ENCODE results near the gene EFCC1. TPM values are rescaled to one million over a fixed set of nuclear protein-coding genes. Genes with fewer than 3 reads are reported as not detected.

Gene EFCC1
- total and polyA plus RNA-seq, 9 donors = 0.61 to 2.0 (median 0.79) TPM

DNA sequence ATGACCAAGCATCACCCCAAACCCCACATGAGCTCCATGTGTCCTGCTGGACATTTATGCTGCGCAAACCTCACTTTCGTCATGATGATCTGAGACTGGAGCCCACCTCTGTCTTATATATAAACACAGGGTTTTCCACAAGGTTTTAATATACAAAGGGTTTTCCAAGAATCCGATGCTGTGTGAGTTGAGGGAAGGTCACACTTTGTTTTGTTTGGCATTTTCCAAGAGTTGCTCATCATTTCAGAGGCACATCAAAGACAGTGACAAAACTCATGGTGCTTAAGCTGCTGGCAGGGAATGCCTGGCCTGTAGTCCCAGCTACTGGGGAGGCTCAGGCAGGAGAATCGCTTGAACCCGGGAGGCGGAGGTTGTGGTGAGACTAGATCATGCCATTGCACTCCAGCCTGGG, 20.0 kb downstream of the EFCC1 start:
- Histone ChIP-seq H3K36me3 (ENCODE audit: control insufficient read depth, insufficient read depth, low read length) (no peaks in the 10 kb centered on the region), H3K27ac (ENCODE audit: low read length) (no peak overlapping the region), H3K27me3 (ENCODE audit: control insufficient read depth, insufficient read depth, low read length) (no peaks in the 10 kb centered on the region), H3K9me3 (replicated peaks; ENCODE audit: control insufficient read depth, low read depth, low read length) (no peaks in the 10 kb centered on the region), H3K4me3 (ENCODE audit: low read length) (no peak overlapping the region), H3K4me1 (ENCODE audit: control insufficient read depth, insufficient read depth, low read length) (peaks cover 55% of the 10 kb centered on the region)
- no peak for DNase-seq
- no CpG with 5 or more reads among the region's 6 CpGs for WGBS (ENCODE audit: insufficient coverage)

DNA sequence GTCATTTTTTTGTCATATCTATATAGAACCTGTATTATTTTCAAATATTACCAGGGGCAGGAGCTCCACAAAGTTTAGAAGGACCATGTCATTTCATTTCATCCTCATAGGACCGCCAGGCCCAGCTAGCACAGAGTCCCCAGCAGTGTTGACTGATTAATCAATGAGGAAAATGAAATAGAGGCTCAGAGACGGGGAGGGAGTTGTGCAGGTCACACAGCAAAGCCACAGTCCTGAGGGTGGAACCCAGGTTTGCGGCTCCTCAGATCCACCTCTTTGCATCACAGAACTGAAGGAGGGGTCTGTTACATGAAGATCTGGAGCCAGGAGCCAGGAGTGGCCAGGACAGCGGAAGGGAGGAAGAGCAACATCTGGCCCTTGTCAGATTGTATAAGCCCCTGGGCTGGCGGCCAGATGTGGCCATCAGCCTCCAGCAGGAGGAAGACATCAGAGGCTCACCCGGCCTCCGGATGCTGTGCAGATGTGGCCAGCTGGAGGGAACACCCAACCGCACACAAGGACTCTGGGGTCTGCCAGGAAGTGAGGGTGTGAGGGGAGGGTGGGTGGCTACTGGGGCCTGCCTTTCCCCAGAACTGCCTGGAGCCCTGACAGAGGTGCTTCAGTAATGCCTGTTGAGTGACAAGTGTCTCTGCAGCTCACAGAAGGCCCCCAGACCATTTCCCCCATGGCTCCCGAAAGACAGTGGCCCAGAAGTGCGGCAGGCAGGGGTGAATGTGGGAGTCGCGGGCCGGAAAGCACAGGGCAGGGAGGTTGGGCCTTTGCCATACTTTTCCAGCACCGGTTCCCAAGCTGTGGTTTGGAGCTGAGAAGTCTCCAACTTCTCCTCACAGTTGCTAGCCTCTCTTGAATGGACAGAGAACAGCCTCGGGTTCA, 21.3 kb downstream of the EFCC1 start:
- peak; percentile 89 for DNase-seq
- Histone ChIP-seq H3K27ac (ENCODE audit: low read length) (peak overlapping the region; percentile 29), H3K27me3 (ENCODE audit: control insufficient read depth, insufficient read depth, low read length) (no peaks in the 10 kb centered on the region), H3K36me3 (ENCODE audit: control insufficient read depth, insufficient read depth, low read length) (no peaks in the 10 kb centered on the region), H3K4me1 (ENCODE audit: control insufficient read depth, insufficient read depth, low read length) (peaks cover 53% of the 10 kb centered on the region), H3K4me3 (ENCODE audit: low read length) (no peak overlapping the region), H3K9me3 (replicated peaks; ENCODE audit: control insufficient read depth, low read depth, low read length) (no peaks in the 10 kb centered on the region)
- WGBS (ENCODE audit: insufficient coverage) = 28% methylated on average over 11 of the region's 15 CpGs

DNA sequence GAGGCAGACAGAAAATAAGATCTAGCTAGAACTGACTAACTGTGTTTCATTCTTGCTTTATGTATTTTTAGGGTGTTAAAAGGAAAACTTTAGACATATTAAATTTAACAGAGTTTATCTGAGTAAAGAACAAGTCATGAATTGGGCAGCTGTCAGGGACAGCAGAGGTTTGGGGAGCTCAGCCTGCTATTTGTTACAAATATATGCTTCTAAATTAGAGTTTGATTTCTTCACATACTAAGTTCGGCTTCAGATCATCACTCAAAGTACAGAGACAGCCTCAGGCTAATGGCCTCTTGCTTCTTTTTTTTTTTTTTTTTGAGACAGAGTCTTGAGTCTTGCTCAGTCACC, 21.9 kb downstream of the EFCC1 start:
- no peaks in the 10 kb centered on the region for H3K36me3 ChIP-seq (ENCODE audit: control insufficient read depth, insufficient read depth, low read length)
- H3K4me3 ChIP-seq (ENCODE audit: low read length) = no peak overlapping the region
- peaks cover 48% of the 10 kb centered on the region for H3K4me1 ChIP-seq (ENCODE audit: control insufficient read depth, insufficient read depth, low read length)
- H3K27ac ChIP-seq (ENCODE audit: low read length) = peak overlapping the region; percentile 29
- WGBS (ENCODE audit: insufficient coverage) = no CpG with 5 or more reads among the region's 1 CpG
- DNase-seq = no peak
- no peaks in the 10 kb centered on the region for H3K27me3 ChIP-seq (ENCODE audit: control insufficient read depth, insufficient read depth, low read length)
- no peaks in the 10 kb centered on the region for H3K9me3 ChIP-seq (replicated peaks; ENCODE audit: control insufficient read depth, low read depth, low read length)

DNA sequence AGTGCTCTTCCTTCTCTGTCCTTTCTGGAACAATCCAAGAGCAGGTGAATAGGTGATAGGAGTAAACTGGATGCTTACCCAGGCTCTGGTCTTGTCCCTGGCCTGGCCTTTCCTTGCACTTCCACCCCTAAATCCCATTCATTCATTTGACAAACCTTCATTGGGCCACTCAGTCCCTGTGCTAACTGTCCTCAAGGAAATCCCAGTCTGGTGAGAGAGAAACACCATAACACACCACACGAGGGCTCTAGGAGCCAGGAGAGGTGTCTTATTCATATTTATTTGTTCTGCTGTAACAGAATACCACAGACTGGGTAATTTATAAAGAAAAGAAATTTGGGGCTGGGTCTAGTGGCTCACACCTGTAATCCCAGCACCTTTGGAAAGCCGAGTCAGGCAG, 22.8 kb downstream of the EFCC1 start:
- no CpG with 5 or more reads among the region's 2 CpGs for WGBS (ENCODE audit: insufficient coverage)
- Histone ChIP-seq H3K9me3 (replicated peaks; ENCODE audit: control insufficient read depth, low read depth, low read length) (no peaks in the 10 kb centered on the region), H3K27ac (ENCODE audit: low read length) (no peak overlapping the region), H3K4me3 (ENCODE audit: low read length) (no peak overlapping the region), H3K36me3 (ENCODE audit: control insufficient read depth, insufficient read depth, low read length) (no peaks in the 10 kb centered on the region), H3K4me1 (ENCODE audit: control insufficient read depth, insufficient read depth, low read length) (peaks cover 47% of the 10 kb centered on the region), H3K27me3 (ENCODE audit: control insufficient read depth, insufficient read depth, low read length) (no peaks in the 10 kb centered on the region)
- DNase-seq = no peak

DNA sequence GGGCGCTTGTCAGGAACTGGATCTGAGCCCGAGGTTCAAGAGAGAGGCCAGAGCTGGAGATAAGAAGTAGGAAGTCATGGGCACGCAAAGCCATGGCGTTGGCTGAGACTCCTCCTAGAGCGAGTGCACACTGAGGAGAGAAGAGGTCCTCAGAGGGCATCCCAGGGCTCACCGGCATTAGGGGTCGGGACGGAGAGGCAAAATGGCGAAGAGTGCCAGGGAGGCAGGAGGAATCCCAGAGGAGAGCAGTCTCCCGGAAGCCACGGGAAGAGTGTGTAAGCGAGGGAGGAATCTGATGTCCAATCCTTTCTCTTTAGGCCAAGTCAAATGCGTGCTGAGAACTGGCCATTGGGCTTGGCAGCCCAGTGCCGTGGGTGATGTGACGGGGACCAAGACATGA, 24.0 kb downstream of the EFCC1 start:
- peak overlapping the region; percentile 15 for H3K27ac ChIP-seq (ENCODE audit: low read length)
- H3K4me3 ChIP-seq (ENCODE audit: low read length) = no peak overlapping the region
- peaks cover under 1% of the 10 kb centered on the region for H3K9me3 ChIP-seq (replicated peaks; ENCODE audit: control insufficient read depth, low read depth, low read length)
- DNase-seq = no peak
- no peaks in the 10 kb centered on the region for H3K36me3 ChIP-seq (ENCODE audit: control insufficient read depth, insufficient read depth, low read length)
- peaks cover 47% of the 10 kb centered on the region for H3K4me1 ChIP-seq (ENCODE audit: control insufficient read depth, insufficient read depth, low read length)
- no peaks in the 10 kb centered on the region for H3K27me3 ChIP-seq (ENCODE audit: control insufficient read depth, insufficient read depth, low read length)
- WGBS (ENCODE audit: insufficient coverage) = 93% methylated on average over 15 of the region's 15 CpGs

DNA sequence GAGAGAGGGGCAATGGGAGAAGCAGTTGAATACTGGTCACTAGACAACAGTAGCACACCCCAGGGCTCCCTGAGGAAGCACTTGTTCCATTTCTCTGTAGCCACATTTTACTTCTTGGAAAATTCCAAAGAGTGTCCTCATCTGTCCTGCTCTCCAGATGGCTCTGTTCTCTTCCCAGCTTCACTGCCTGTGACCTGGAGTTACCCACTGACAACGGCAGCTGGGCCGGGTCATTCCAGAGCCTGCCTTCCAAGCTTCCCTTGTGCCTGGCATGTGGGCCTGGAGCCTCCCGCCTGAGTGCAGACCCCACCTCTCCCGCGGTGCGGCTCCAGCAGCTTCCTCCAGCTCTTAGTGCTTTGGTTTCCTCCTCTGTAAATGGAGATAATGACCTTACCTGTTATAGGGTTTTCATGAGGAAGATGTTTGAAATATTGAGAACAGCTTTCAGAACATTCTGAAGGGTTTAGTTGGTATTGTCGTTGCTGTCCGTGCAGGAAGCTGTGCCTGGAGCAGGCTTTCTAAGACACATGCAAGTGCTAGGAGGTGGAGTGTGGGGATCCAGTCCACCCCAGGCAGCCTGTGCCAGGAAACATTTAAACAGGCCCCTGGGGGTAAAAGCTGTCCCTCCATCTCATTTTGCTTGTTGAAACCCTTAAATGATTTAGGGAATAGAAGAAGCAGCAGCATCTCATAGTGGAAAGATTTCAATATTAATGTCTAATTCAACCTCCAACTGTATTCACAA, 24.8 kb downstream of the EFCC1 start:
- Histone ChIP-seq H3K4me1 (ENCODE audit: control insufficient read depth, insufficient read depth, low read length) (peaks cover 44% of the 10 kb centered on the region), H3K36me3 (ENCODE audit: control insufficient read depth, insufficient read depth, low read length) (no peaks in the 10 kb centered on the region), H3K4me3 (ENCODE audit: low read length) (no peak overlapping the region), H3K9me3 (replicated peaks; ENCODE audit: control insufficient read depth, low read depth, low read length) (peaks cover 4% of the 10 kb centered on the region), H3K27ac (ENCODE audit: low read length) (peak overlapping the region; percentile 47), H3K27me3 (ENCODE audit: control insufficient read depth, insufficient read depth, low read length) (no peaks in the 10 kb centered on the region)
- 43% methylated on average over 4 of the region's 8 CpGs for WGBS (ENCODE audit: insufficient coverage)
- peak; percentile 79 for DNase-seq

DNA sequence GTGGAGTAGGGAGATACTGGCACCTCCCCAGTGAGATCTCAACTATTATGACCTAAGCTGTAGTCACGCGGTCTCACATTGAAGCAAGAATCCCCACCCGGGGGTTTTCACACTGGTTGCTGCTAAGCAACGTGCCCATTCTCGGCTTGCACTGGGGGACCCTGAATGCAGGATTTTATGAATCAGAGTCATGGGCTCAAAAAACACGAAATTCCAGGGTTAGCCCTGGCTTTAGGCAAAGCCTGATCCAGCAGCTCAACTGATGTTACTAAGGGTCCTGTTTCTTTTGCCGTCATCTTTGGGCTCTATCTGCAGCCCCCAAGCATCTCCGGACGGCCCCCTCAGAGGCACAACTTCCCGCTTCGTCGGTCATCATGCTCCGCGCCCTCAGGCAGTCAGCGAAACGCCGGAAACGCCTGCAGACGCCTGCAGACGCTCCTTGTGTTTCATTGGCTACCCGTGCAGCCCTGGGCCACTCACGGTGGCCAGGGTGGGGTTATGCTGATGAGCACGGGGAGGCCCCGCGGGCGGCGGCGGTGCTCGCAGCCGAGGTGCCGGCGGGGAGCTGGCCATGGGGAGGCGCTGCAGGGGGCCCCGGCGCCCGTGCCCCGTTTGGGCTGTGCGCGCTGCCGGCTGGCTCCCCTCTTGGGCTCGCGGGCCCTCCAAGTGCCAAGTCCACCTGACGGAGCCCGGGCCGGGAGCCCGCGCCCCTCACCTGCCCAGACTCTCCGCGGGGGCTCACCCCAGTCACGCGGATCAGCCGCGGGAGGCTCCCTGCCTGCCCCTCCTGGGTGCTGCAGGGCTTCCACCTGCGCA, 25.8 kb downstream of the EFCC1 start:
- H3K36me3 ChIP-seq (ENCODE audit: control insufficient read depth, insufficient read depth, low read length) = no peaks in the 10 kb centered on the region
- peaks cover 4% of the 10 kb centered on the region for H3K9me3 ChIP-seq (replicated peaks; ENCODE audit: control insufficient read depth, low read depth, low read length)
- H3K27ac ChIP-seq (ENCODE audit: low read length) = peak overlapping the region; percentile 55
- no peaks in the 10 kb centered on the region for H3K27me3 ChIP-seq (ENCODE audit: control insufficient read depth, insufficient read depth, low read length)
- WGBS (ENCODE audit: insufficient coverage) = 4% methylated on average over 54 of the region's 54 CpGs
- H3K4me3 ChIP-seq (ENCODE audit: low read length) = peak overlapping the region; percentile 40
- H3K4me1 ChIP-seq (ENCODE audit: control insufficient read depth, insufficient read depth, low read length) = peaks cover 45% of the 10 kb centered on the region
- peak; percentile 95 for DNase-seq

DNA sequence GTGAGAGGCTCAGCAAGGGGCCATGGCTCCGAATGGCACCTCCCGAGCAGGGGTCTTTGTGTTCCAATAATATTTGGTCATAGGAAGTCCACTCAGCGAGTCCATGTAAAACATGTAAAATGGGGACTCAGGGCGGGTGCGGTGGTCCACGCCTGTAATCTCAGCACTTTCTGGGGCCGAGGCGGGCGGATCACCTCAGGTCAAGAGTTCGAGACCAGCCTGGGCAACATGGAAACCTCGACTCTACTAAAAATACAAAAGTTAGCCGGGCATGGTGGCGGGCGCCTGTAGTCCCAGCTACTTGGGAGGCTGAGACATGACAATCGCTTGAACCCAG, 26.4 kb downstream of the EFCC1 start:
- Histone ChIP-seq H3K36me3 (ENCODE audit: control insufficient read depth, insufficient read depth, low read length) (no peaks in the 10 kb centered on the region), H3K4me3 (ENCODE audit: low read length) (peak overlapping the region; percentile 40), H3K4me1 (ENCODE audit: control insufficient read depth, insufficient read depth, low read length) (peaks cover 40% of the 10 kb centered on the region), H3K27me3 (ENCODE audit: control insufficient read depth, insufficient read depth, low read length) (no peaks in the 10 kb centered on the region), H3K27ac (ENCODE audit: low read length) (no peak overlapping the region), H3K9me3 (replicated peaks; ENCODE audit: control insufficient read depth, low read depth, low read length) (peaks cover 4% of the 10 kb centered on the region)
- 70% methylated on average over 9 of the region's 15 CpGs for WGBS (ENCODE audit: insufficient coverage)
- no peak for DNase-seq

DNA sequence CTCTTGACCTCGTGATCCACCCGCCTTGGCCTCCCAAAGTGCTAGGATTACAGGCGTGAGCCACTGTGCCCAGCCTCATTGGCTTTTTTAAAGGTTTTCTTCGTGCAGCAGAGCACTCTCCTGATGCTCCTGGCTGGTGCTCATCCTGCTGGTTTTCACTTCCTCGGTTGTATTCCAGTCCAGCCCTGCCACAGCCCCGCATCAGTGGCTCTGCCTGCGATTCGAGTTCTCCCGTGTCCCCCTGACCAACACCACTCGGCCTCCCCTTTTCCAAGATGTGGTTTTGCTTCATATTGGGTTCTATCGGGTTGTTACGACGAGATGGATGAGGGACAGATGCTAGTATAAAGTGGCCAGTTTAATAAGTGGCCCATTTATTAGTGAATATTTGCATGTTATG, 27.8 kb downstream of the EFCC1 start:
- 80% methylated on average over 6 of the region's 13 CpGs for WGBS (ENCODE audit: insufficient coverage)
- Histone ChIP-seq H3K9me3 (replicated peaks; ENCODE audit: control insufficient read depth, low read depth, low read length) (peaks cover 4% of the 10 kb centered on the region), H3K4me3 (ENCODE audit: low read length) (no peak overlapping the region), H3K27ac (ENCODE audit: low read length) (no peak overlapping the region), H3K36me3 (ENCODE audit: control insufficient read depth, insufficient read depth, low read length) (no peaks in the 10 kb centered on the region), H3K4me1 (ENCODE audit: control insufficient read depth, insufficient read depth, low read length) (peaks cover 34% of the 10 kb centered on the region), H3K27me3 (ENCODE audit: control insufficient read depth, insufficient read depth, low read length) (no peaks in the 10 kb centered on the region)
- DNase-seq = no peak

DNA sequence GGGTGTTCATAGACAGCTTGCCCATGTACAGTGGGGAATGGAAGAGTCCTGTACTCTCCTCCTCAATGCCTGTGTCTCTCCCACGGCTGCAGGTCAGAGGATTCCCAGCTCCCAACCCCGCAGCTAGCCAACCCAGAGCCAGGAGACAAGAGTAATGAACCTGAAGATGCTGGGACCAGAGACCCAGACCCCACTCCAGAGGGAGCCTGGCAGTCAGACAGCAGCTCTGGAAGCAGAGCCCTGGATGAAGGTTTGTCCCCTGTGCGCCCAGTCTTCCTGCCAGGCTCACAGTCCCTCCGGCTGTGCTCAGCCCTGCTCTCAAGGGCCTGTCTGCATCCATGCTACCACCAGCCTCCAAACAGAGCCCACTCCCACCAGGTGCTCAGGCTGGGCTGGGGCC, 29.5 kb downstream of the EFCC1 start:
- no peak for DNase-seq
- 85% methylated on average over 4 of the region's 4 CpGs for WGBS (ENCODE audit: insufficient coverage)
- Histone ChIP-seq H3K27ac (ENCODE audit: low read length) (no peak overlapping the region), H3K36me3 (ENCODE audit: control insufficient read depth, insufficient read depth, low read length) (no peaks in the 10 kb centered on the region), H3K9me3 (replicated peaks; ENCODE audit: control insufficient read depth, low read depth, low read length) (peaks cover 4% of the 10 kb centered on the region), H3K4me3 (ENCODE audit: low read length) (no peak overlapping the region), H3K4me1 (ENCODE audit: control insufficient read depth, insufficient read depth, low read length) (peaks cover 22% of the 10 kb centered on the region), H3K27me3 (ENCODE audit: control insufficient read depth, insufficient read depth, low read length) (no peaks in the 10 kb centered on the region)

Measured in muscle of leg (tissue), 11 donors.